HT-29 (cell line): ENCODE results near the gene SDF2. TPM values are rescaled to one million over a fixed set of nuclear protein-coding genes. Genes with fewer than 3 reads are reported as not detected.

Source experiments
- DNase-seq: peaks from one replicate; pipeline ENCODE4 v3.0.0-alpha.2; 2015; ENCODE audit warnings: low spot score
- total RNA-seq: library from RNA; depleted of rRNA; stranded (reverse); fragments of >200 nt; shearing (Covaris generic); gene quantifications from 2 replicates; pipeline ENCODE4 v1.2.3, GENCODE V29; 2014; rRNA removed

SDF2 gene, protein sequence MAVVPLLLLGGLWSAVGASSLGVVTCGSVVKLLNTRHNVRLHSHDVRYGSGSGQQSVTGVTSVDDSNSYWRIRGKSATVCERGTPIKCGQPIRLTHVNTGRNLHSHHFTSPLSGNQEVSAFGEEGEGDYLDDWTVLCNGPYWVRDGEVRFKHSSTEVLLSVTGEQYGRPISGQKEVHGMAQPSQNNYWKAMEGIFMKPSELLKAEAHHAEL
- total RNA-seq = 50.7 and 52.6 TPM in 2 replicates

DNA sequence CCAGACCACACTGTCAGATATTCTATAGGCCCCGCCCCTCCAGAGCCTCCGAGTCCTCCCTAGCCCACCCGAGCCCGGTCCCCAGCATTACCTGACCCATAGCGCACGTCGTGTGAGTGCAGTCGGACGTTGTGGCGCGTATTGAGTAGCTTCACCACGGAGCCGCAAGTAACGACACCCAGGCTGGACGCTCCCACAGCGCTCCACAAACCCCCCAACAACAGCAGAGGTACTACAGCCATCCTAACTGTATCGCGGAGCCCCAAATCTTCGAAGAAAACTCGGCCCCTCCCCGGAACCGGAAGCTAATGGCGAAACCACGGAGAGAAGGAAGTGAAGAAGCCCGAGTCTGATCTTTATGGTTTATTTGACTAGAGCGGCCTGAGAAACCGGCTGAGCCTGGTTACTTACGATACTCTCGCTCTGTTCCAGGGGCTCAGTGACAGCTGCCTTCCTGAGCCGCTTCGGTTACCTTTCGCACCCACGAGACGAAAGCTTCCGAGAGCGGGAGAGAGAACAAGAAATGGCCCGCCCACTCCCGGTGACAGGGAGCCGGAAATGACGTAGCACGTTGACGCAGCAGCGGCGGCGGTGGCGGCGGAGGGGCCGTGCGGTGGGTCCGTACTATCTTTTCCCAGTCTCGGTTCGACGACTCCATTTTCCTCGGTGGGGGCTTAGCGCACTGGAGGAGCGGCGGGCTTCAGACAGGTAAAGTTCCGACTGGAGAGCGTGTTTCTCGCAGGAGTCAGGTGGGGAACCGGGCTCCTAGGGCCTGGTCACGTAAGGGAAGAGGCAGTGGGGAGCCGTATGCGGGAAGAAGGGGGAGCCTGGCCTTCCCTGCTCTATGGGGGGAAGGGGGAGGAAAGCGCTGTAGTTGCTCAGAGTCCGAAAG, at the start of gene SDF2, which contains the start of gene SUPT6H:
Gene SDF2 (minus strand): TSS at position 272 of the 892 bp plus-strand sequence. CDS start 30 bp downstream, at position 242.
Gene SUPT6H (plus strand): TSS at position 571 of the 892 bp plus-strand sequence. CDS start 11,197 bp downstream, outside the sequence.
- DNase-seq = peak; percentile 93

DNA sequence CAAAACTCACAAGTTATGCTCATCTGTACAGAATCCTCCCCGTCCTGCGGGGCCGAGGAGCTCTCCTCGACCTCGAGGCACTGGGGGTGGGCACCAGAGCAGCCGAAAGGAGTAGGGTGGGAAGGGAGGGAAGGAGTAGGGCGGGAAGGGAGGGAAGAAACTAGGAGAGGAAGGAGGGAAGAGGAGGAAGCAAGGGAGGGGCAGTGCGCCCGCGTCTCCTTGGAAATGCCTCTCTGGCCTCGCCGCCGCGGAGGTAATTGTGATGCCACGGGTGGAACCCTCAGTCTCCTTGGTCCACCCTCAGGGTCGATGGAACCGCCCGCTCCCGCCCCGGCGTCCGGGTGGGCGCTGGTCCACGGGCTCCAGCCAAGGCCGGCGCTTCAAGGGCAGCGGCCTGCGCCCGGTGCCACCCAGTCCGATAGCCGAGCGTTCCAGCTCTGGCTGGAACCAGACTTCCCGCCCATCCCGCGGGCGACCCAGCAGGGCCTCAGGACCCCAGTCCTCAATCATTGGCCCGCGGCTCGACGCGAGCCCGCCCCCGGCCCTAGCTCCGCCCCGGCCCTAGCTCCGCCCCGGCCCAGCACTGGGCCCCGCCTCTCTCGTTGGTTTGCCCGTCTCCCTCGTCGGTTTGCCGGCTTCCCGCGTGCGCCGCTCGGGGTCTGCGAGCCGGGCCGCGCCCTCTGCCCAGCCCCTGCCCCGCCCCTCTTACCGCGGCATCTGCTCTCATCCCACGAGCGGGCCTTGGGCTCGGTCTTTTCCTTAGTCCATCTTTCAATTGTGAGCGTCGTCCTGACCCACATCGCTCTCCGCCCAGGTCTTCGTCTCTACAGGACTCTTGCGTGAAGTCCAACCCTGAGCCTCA, 49.4 kb upstream of the SDF2 start:
- peak; percentile 90 for DNase-seq

DNA sequence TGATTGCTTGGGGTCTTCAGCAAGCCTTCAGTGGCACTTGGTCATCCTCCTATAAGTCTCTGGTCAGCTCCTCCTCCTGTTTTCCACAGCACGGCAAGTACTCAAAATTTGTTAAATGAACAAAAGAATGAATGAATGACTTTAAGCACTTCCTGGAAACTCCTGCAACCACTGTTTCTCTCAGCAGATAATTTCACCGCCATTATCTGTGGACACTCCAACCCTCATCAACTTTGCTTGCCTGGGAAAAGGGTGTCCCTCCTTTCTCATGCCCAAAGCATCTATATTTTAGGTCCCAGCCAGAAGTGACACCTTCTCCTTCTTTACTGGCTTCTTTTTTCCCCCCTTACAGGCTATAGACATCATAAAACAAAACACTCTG, 45.6 kb upstream of the SDF2 start:
- DNase-seq = no peak

DNA sequence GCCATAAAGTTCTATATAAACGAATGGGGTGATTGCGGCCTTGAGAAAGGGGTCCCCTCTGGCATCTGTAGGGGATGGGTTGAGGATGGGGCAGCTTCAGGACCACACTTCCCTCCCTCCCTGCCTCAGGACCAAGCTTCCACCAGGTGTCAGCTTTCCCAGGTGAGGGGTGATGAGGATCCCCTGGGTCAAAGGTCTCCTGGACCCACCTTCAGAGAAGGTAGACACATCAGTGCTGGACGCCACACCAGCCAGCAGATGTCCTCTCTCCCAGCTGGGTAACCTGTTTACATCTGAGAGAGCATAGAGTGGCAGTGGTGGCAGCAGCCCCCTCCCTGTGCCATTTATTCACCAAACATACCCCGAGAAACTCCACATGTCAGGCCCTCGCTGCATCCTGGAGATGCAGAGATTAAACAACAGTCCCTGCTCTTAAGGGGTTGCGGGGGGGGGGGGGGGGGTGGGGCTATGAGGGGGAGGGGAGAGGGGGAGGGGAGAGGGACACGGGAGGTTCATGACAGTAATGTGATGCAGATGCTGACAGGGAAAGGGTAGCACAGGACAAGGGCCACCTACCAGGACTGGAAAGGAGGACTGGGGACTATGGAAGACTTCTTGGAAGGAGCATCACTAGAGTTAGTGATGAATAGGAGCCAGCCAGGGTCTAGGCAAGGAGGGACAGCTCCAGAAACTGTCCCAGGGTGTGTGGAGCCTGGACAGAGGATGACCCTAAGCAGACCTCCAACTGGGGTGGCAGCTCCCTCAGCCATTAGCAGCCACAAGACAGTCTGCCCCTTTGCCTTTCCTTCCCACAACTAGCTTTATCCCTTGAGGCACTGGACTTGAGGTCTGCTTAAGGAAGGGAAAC, 45.0 kb upstream of the SDF2 start:
- no peak for DNase-seq

DNA sequence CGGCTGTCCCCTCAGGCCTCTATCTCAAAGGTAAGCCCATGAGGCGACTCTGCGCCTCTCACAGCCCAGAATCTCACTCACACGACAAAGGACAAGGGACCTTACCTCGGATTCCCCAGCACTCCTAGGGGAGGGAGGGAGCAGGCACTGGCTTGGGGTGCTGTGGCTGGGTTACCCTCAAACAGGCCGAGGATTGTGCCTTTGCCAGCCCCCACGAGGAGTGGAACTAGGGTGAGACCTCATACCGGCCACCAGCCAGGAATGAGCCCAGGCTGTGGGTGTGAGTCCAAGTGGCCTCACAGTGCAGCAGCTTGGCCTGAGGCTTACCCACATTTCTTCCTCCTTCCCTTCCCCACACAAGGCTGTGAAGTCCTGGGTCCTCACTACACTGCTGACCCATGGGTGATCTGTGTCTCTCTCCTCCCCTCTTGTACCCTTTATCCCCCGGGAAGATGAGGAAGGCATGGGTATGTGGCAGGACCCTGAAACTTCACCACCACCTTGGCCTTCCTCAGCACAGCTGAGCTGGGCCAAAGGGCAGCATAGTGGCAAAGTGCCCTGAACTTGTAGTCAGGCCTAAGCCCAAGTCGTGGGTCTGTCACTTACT, 44.1 kb upstream of the SDF2 start:
- no peak for DNase-seq

DNA sequence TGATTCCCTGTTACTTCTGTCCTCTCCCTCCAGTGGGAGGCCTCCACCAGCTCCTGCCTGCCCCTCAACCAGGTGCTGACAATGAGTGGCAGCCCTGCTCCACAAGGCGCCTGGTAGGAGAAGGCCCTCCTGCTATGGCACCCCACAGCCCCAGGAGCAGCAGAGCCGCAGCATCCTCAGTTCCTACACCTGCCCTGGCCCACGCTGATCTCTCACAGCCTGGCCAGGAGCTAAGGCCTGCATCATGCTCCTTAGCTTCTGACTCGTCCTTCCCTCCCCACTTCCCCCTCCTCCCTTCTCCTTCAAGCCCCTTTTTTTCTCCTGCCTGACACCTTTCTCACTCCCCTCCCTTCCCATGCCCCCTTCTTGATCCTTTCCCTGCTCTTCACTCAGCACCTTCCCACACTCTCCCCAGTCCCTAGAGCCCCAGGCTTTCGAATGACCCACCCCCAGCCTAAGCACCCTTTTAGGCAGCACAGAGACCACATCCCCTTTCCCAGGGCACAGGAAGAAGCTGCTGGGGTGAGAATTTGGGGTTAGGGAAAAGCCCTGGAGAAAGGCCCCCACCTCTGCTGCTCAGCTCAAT, 43.5 kb upstream of the SDF2 start:
- DNase-seq = no peak

DNA sequence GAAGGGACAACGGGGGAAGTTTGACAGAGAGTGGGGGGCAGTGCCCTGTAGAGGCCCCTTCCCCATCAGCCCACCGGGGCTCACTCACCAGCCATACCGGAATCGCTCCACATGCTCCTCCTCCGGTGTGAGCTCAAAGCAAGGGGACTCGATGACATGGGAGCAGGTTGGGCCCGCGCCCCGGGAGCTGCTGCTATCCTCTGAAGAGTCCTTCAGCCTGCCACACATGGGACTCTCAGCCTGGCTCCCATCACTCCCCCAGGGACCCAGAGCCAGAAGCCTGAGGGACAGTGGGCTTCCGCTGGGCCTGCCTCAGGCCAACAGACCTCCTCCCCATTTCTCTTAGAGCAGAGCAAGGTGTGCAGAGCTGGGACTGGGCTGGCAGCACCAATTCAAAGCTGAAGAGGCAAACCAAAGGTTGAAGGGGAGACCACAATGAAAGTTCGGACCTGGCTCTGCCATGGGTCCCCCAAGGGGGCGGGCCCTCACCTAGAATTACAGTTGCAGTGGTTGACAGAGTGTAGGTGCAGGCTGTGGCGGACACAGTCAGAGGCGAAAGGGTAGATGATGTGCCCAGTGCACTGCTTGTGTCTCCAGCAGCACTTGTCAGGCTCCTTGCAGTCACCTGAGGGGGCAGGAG, 42.6 kb upstream of the SDF2 start:
- no peak for DNase-seq

DNA sequence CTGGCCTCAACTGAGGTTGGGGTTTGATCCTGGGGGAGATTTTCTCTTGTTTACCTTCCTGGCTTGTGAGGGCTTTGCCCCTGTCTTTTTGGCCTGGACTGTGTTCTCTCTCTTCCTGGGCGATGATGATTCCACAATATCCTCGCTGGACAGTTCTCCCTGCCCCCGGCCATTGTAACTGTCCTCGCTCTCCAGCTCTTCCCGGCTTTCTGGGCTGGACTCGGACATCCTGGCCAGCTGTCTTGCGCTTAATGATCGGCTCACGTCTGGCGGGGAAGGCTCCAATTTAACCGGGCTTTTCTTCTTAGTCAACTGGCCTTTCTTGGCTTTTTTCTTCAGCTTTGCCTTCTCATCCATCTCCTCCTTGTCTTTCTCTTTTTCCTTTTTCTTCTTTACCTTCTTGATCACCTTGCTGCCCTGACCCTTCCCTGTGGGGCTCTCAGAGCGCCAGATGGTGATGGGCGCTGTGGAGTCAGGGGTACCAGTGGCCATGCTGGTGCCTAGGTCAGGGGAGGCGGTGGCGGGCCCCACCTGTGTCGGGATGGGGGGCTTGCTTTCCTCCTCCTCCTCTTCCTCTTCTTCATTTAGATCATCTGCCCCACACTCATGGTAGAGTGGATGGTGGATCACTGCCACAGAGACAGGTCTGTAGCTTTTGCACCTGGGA, 42.0 kb upstream of the SDF2 start:
- no peak for DNase-seq

DNA sequence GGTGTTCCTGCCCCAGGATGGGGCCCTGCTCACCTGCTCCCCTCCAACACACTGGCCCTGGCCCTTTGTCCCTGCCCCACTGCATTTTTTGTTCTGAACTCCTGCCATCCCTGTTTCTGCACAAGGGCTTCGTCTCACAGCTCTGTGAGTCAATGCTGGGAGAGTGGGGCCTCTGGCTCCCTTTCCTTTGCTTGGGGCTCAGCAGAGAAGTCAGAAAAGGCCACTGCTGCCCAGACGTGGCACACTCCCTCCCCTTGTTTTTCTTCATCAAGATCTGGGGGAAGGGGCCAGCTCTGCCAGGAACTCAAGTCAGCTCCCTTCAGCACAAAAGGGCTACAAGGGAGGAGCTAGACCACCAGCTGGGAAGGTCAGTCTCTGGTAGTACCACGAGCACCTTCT, 41.0 kb upstream of the SDF2 start:
- DNase-seq = no peak

DNA sequence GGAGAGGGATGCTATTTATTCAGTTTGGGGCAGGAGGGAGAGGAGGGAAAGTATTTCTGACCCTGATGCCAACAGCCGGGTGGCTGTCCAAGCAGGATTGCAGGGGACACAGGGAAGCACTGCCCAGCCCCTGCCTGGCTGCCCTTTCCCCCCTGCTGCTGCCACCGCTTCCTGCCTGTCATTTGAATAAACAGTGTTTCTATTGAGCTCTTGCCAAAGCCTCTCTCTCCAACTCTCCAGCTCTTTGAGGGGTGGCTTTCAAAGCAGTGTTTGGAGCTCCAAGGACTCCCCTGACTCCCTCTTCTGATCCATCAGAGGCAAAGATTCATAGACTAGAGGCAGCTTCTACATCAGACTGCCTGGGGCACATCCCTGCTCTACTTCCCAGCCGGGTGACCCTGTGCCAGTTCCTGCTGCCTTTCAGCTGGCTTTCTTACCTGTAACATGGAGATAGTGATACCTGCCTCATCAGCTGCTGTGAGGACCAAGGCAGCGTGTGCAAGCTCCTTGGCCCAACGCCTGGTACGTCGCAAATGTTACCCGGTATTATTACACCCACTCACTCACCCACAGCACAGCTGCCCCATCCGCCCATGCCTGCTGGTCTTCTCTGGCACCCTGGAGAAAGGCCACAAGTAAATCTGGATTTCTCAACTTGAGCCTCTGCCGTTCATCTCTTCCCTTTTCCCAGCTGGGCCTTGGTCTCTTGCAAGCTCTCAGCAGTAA, 40.5 kb upstream of the SDF2 start:
- no peak for DNase-seq

DNA sequence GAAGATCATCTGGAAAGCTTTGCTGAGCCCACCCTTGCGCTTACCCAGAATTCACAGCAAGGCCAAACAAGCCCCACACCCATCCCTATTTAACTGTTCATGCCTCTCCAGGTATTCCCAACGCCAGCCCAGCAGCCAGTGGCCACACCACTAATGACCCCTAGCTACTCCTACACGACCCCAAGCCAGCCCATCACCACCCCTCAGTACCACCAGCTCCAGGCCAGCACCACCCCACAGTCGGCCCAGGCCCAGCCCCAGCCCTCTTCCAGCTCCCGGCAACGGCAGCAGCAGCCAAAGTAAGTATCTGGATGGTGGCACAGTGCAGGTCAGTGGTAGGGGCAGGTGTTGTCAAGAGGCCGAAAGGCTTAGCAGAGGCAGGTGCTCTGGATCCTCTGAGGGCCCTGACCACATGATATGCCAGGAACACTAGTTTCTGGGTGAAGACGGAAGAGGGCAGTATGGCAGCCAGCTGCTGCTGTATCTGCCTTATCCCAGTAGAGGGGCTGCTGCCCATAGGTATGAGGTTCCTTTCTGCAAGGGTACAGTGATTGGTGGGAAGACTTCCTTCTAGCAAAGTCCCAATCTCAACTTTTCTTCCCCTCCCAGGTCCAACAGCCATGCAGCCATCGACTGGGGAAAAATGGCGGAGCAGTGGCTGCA, 39.3 kb upstream of the SDF2 start:
- DNase-seq = no peak

DNA sequence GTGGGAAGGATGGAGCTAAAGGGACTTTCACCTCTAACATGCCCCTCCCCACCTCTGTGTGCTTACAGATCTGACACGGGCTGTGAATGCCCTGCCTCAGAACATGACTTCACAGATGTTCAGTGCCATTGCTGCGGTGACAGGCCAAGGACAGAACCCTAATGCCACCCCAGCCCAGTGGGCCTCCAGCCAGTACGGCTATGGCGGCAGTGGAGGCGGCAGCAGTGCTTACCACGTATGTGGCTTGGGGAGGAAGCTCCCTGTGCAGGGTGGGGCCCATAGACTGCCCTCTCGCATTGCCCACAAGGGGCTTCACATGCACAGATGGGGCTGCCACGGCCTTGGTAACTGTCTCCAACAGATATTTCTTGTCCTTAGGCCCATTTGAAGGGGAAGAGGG, 38.6 kb upstream of the SDF2 start:
- DNase-seq = no peak

DNA sequence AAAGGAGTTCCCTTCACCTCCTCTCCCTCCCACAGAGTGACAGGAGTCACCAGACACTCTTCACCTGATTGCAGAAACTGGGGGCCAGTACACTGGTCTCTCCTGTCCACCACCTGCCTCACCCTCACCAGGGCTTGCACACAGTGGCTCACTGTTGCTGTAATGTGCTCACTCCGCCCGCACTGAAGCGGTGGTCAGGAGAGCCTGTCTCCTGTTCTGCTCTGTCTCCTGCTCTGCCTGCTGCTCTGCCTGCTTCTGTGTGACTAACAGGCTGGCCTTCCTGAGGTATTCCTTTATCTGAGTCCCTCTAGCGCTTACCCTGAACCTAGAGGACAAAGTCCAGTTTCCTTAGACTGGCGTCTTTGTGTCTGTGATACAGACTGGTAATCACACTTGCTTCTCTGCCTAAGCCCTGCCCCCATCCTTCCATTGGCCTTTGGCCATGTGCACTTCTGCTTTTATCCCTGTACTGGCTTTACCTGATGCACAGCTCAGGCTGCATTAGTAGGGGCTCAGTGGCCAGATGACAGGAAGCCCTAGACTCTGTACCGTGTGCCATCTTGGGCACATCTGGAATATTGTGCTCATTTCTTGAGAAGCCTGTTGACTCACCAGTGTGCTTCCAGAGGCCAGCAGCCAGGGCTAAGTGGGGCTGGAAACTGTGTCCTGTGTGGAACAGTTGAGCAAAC, 36.7 kb upstream of the SDF2 start:
- DNase-seq = peak; percentile 95

DNA sequence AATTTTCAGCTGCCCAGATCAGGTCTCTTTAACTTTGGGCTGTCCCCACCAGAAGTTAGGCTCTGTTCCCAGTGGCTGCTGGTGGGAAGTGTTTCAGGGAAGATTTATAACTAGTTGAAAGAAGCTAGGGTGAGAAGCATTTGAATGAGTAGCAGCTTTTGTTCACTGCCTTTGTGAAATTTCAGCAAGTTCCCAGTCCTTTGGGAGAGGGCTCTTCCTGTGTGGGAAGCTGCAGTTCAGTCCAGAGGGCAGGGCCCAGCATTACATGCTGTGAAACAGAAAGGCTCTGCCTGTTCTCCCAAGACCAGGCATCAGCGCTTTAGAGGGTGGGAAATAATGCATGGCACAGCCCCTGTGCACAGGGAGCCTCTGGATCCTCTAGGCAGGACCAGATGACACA, 32.2 kb upstream of the SDF2 start:
- DNase-seq = no peak

DNA sequence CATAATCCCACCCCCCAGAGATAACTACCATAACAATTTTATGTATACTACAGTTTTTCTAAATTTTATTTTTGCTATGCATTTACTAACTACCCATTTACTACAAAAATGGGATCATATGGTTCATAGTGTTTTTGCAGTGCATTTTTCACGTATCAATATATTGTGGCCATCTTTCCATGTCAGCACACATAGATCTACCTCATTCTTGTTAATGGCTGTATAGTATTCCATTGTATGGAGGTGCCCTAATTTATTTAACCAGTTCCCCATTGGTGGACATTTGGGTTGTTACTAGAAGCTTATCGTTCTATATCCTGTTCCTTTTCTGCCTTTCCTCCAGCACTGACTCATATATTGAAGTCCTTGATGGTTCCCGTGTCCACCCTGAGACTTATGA, 27.3 kb upstream of the SDF2 start:
- DNase-seq = no peak

DNA sequence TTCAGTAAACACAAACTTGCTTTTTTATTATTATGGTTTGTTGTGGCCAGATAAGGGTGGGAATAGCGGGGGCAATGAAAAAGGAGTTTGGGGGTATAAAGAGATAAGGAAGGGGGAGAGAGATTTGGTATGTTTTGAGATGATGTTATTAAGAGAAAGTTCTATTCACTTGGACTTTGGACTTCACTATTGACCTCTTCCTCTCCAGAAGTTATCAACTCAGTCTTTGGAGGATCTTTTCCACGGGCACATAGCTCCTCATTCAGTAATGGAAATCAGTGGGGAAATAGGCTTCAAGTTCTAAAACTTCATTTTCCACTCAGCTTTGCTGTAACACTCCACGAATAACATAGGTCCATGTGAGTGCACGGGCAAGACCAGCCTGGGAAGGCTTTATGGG, 26.8 kb upstream of the SDF2 start:
- no peak for DNase-seq

DNA sequence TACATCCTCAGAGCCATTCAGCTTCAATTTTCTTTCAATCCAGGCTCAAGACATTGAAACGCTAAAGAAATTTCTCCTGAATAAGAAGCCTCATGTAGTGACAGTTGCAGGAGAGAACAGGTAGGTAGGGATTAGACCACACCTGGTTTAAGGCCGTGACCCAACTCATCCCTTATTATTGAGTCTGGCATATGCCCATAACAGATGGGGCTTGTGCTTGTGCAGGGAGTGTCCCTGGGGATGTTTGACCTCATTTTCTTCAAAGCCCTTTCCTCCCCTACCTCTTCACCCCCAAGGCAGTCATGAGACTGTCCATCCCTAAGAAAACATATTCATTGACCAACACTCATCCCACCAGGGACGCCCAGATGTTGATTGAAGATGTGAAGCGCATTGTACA, 24.6 kb upstream of the SDF2 start:
- DNase-seq = no peak
